ENCODE measurements around the gene SLC26A2. TPM values are rescaled to one million over a fixed set of nuclear protein-coding genes. Genes with fewer than 3 reads are reported as not detected.
A peak's percentile ranks its signal among the peaks of the same experiment; 100 is the strongest.

SLC26A2 gene
- total RNA-seq, 4 donors from 2014 or later: 7.9 to 14.5 (median 8.6) TPM

- H3K27me3 ChIP-seq: no peaks in the 10 kb centered on the region
- TF ChIP-seq EP300 (IDR thresholded peaks at IDR 0.05) (no peak), POLR2A (IDR thresholded peaks at IDR 0.05) (no peak), POLR2AphosphoS5 (IDR thresholded peaks at IDR 0.05) (no peak), CTCF (IDR thresholded peaks at IDR 0.05) (no peak)
- ATAC-seq: no peak
- no peak overlapping the region for H3K27ac ChIP-seq
- H3K36me3 ChIP-seq: peaks cover 0 to 99% of the 10 kb centered on the region in 2 donors
- no peak overlapping the region for H3K4me3 ChIP-seq
- WGBS, 2 donors (ENCODE audit: low coverage in 1 of 2): 86% methylated on average over 4 of the region's 4 CpGs
- peaks cover 0 to 3% (median 0%) of the 10 kb centered on the region in 3 donors for H3K4me1 ChIP-seq
- no peaks in the 10 kb centered on the region for H3K9me3 ChIP-seq
These were observed 72.8 kb downstream of the SLC26A2 start for GRCh38 chr5:150033334-150033733.

GRCh38 chr5:150034662-150035061, 74.1 kb downstream of the SLC26A2 start:
- no peak for TF ChIP-seq POLR2A (IDR thresholded peaks at IDR 0.05)
- no peak for TF ChIP-seq POLR2AphosphoS5 (IDR thresholded peaks at IDR 0.05)
- TF ChIP-seq CTCF (IDR thresholded peaks at IDR 0.05): no peak
- no peak for TF ChIP-seq EP300 (IDR thresholded peaks at IDR 0.05)
- Histone ChIP-seq H3K4me3 (no peak overlapping the region), H3K9me3 (no peaks in the 10 kb centered on the region), H3K4me1 (peaks cover 0 to 3% (median 0%) of the 10 kb centered on the region in 3 donors), H3K27me3 (no peaks in the 10 kb centered on the region), H3K36me3 (peaks cover 0 to 100% of the 10 kb centered on the region in 2 donors), H3K27ac (no peak overlapping the region)
- ATAC-seq: peak; percentile 58
- WGBS, 2 donors (ENCODE audit: low coverage in 1 of 2): 79 to 81% methylated on average over 3 to 4 of the region's 4 CpGs

- WGBS, 2 donors (ENCODE audit: low coverage in 1 of 2): 81 to 93% methylated on average over 2 to 7 of the region's 7 CpGs
- ATAC-seq: no peak
- Histone ChIP-seq H3K4me3 (no peak overlapping the region), H3K4me1 (peaks cover 0 to 2% (median 0%) of the 10 kb centered on the region in 3 donors), H3K36me3 (peaks cover 0 to 100% of the 10 kb centered on the region in 2 donors), H3K27me3 (no peaks in the 10 kb centered on the region), H3K9me3 (no peaks in the 10 kb centered on the region), H3K27ac (no peak overlapping the region)
- no peak for TF ChIP-seq EP300 (IDR thresholded peaks at IDR 0.05)
- TF ChIP-seq CTCF (IDR thresholded peaks at IDR 0.05): no peak
- no peak for TF ChIP-seq POLR2AphosphoS5 (IDR thresholded peaks at IDR 0.05)
- no peak for TF ChIP-seq POLR2A (IDR thresholded peaks at IDR 0.05)
These were observed 74.8 kb downstream of the SLC26A2 start for GRCh38 chr5:150035139-150035895.

GRCh38 chr5:150036513-150036912, 76.0 kb downstream of the SLC26A2 start:
- Histone ChIP-seq H3K36me3 (peaks cover under 1 to 100% of the 10 kb centered on the region in 2 donors), H3K27me3 (no peaks in the 10 kb centered on the region), H3K9me3 (no peaks in the 10 kb centered on the region), H3K4me1 (no peaks in the 10 kb centered on the region), H3K4me3 (no peak overlapping the region), H3K27ac (no peak overlapping the region)
- TF ChIP-seq POLR2A (IDR thresholded peaks at IDR 0.05) (no peak), POLR2AphosphoS5 (IDR thresholded peaks at IDR 0.05) (no peak), CTCF (IDR thresholded peaks at IDR 0.05) (no peak), EP300 (IDR thresholded peaks at IDR 0.05) (no peak)
- WGBS, 2 donors (ENCODE audit: low coverage in 1 of 2): 89 to 92% methylated on average over 4 to 9 of the region's 9 CpGs
- ATAC-seq: peak; percentile 70

Small RNAs within 50 kb of the gene (small RNA-seq; reads per million reads assigned to genes)
- gene RF00019: 0 reads per million in 4 donors

Other genes with a start within 250 kb of the SLC26A2 start
- gene PPARGC1B, start 230.4 kb upstream of the SLC26A2 start, total RNA-seq: 10 to 100 TPM in 2 of 4 donors, 1 to 10 TPM in 2; 5.1 to 15.3 (median 9.6) TPM
- gene PDE6A, start 16.0 kb upstream of the SLC26A2 start, total RNA-seq: under 1 TPM in 1 of 4 donors, not detected in 3; 0.05 TPM
- 1 to 10 TPM; 2.4 to 5.1 (median 3.8) TPM for gene TIGD6, start 39.9 kb downstream of the SLC26A2 start, total RNA-seq
- 10 to 100 TPM; 21.8 to 30.2 (median 24.2) TPM for gene HMGXB3, start 40.0 kb downstream of the SLC26A2 start, total RNA-seq
- 10 to 100 TPM; 12.3 to 58.0 (median 35.2) TPM for gene CSF1R, start 125.8 kb downstream of the SLC26A2 start, total RNA-seq
- 100 to 1,000 TPM in 3 of 4 donors, 10 to 100 TPM in 1; 87.5 to 161 (median 113) TPM for gene PDGFRB, start 195.1 kb downstream of the SLC26A2 start, total RNA-seq
- gene CDX1, start 206.0 kb downstream of the SLC26A2 start, total RNA-seq: not detected
- gene SLC6A7, start 229.3 kb downstream of the SLC26A2 start, total RNA-seq: not detected